NCI-H146 (cell line): ENCODE data around the gene KCNJ13.
"Not testable (repeated sequence)": the region's sequence is repeated elsewhere in the genome, so short reads cannot be mapped to it uniquely, and the experiment has no call there.

Experiments used
- DNase-seq: peaks from one replicate; lab custom pipeline; 2025; lab: John Stamatoyannopoulos, UW

Gene KCNJ13

GRCh38 chr2:232767866-232768265 lies 8.5 kb downstream of the KCNJ13 start:
- no peak for DNase-seq

- peak; percentile 10 for DNase-seq
These were observed 15.0 kb downstream of the KCNJ13 start for GRCh38 chr2:232761301-232761907.

GRCh38 chr2:232757905-232758304 lies 18.5 kb downstream of the KCNJ13 start:
- DNase-seq = no peak

GRCh38 chr2:232750135-232750671 lies 26.2 kb downstream of the KCNJ13 start:
- DNase-seq = no peak

- no peak for DNase-seq
These were observed 27.0 kb downstream of the KCNJ13 start for GRCh38 chr2:232749331-232749730.

GRCh38 chr2:232748038-232748437 lies 28.3 kb downstream of the KCNJ13 start:
- DNase-seq = no peak

- DNase-seq = no peak
These were observed 31.4 kb downstream of the KCNJ13 start for GRCh38 chr2:232744963-232745362.

GRCh38 chr2:232741972-232742371 lies 34.4 kb downstream of the KCNJ13 start:
- no peak for DNase-seq

GRCh38 chr2:232741294-232741693 lies 35.1 kb downstream of the KCNJ13 start:
- no peak for DNase-seq

- DNase-seq = no peak
These were observed 44.9 kb downstream of the KCNJ13 start for GRCh38 chr2:232731470-232731869.

GRCh38 chr2:232728785-232729184 lies 47.6 kb downstream of the KCNJ13 start:
- no peak for DNase-seq

- DNase-seq = no peak
These were observed 53.3 kb downstream of the KCNJ13 start for GRCh38 chr2:232723027-232723426.

GRCh38 chr2:232721882-232722281 lies 54.5 kb downstream of the KCNJ13 start:
- no peak for DNase-seq

GRCh38 chr2:232721261-232721660 lies 55.1 kb downstream of the KCNJ13 start:
- no peak for DNase-seq

- DNase-seq = not testable (repeated sequence)
These were observed 56.3 kb downstream of the KCNJ13 start for GRCh38 chr2:232720056-232720455.
